HepG2 (cell line): Measurements from ENCODE around the gene REM2. TPM values are rescaled to one million over a fixed set of nuclear protein-coding genes. Genes with fewer than 3 reads are reported as not detected.

Experiments used
- ARNT ChIP-seq: fragments of 450-650 bp; IDR thresholded peaks from 2 replicates; pipeline ENCODE4 v1.6.1; 2017
- GFI1 ChIP-seq: sonication (generic); formaldehyde crosslinking; IDR thresholded peaks from 2 replicates; pipeline ENCODE4 v1.5.0; 2020; ENCODE audit warnings: missing genetic modification reagents, mild to moderate bottlenecking, borderline replicate concordance
- REST ChIP-seq, 2 experiments: IDR thresholded peaks; 2 replicates each; pipeline ENCODE4 v1.6.1; 2011 to 2012; ENCODE audit warnings: low read length in 2 of 2, borderline replicate concordance in 1 of 2, low read depth in 1 of 2, mild to moderate bottlenecking in 1 of 2, moderate library complexity in 1 of 2
- SALL2 ChIP-seq: sonication (generic); formaldehyde crosslinking; IDR thresholded peaks from 2 replicates; pipeline ENCODE4 v1.8.1; 2023; ENCODE audit warnings: mild to moderate bottlenecking, missing genetic modification reagents, inconsistent platforms
- SMYD3 ChIP-seq: sonication (generic); formaldehyde crosslinking; IDR thresholded peaks from 2 replicates; pipeline ENCODE4 v1.8.1; 2023; ENCODE audit warnings: mild to moderate bottlenecking, missing genetic modification reagents
- TP53 ChIP-seq: sonication (generic); formaldehyde crosslinking; conservative IDR thresholded peaks from 2 replicates; pipeline ENCODE4 v1.4.0; 2020; ENCODE audit warnings: missing genetic modification reagents
- U2AF1 ChIP-seq: fragments of 200-400 bp; formaldehyde crosslinking; optimal IDR thresholded peaks from 2 replicates; pipeline ENCODE3; 2017; ENCODE audit warnings: mild to moderate bottlenecking, low read depth, low read length
- ZNF251 ChIP-seq: sonication (generic); formaldehyde crosslinking; IDR thresholded peaks from 2 replicates; pipeline ENCODE4 v1.9.0; 2021; ENCODE audit warnings: mild to moderate bottlenecking, missing genetic modification reagents
- ZNF253 ChIP-seq: sonication (generic); formaldehyde crosslinking; IDR thresholded peaks from 2 replicates; pipeline ENCODE4 v1.8.0; 2022; ENCODE audit warnings: mild to moderate bottlenecking, missing genetic modification reagents, borderline replicate concordance
- ZNF350 ChIP-seq: sonication (generic); formaldehyde crosslinking; IDR thresholded peaks from 2 replicates; pipeline ENCODE4 v1.4.0; 2020; ENCODE audit warnings: mild to moderate bottlenecking, low read depth, missing genetic modification reagents, borderline replicate concordance
- ZNF589 ChIP-seq: sonication (generic); formaldehyde crosslinking; conservative IDR thresholded peaks from 2 replicates; pipeline ENCODE4 v1.8.0; 2022; ENCODE audit warnings: mild to moderate bottlenecking, moderate library complexity, missing genetic modification reagents
- polyA plus RNA-seq, 8 experiments: library from polyadenylated mRNA; depleted of rRNA in 3 of 8; stranded (reverse) in 7 of 8; unstranded in 1 of 8; fragments of >200 nt; fragmentation: Illumina TruSeq in 4 of 8; extraction: Trizol in 4 of 8; gene quantifications; 2 replicates each; pipeline versions ENCODE4 v1.2.1 to v1.2.3, GENCODE V29; 2011 to 2016; ENCODE audit warnings: low read depth in 4 of 8, missing spikeins in 1 of 8, mixed read lengths in 1 of 8; ENCODE audit not compliant: insufficient read depth in 1 of 8
- total RNA-seq, 5 experiments: library from RNA; depleted of rRNA; stranded (reverse); fragments of >200 nt; fragmentation: Illumina TruSeq; extraction: Trizol; gene quantifications; 2 replicates each; pipeline ENCODE4 v1.2.3, GENCODE V29; 2016; ENCODE audit warnings: low read depth in 1 of 5
- TF ChIP-seq, protein P1 (sequence below): sonication (generic); formaldehyde crosslinking; IDR thresholded peaks from 2 replicates; pipeline ENCODE4 v1.5.0; 2020; ENCODE audit warnings: mild to moderate bottlenecking, missing genetic modification reagents
- TF ChIP-seq, protein P2 (sequence below): sonication (generic); formaldehyde crosslinking; IDR thresholded peaks from 2 replicates; pipeline ENCODE4 v1.4.0; 2020; ENCODE audit warnings: low read depth, mild to moderate bottlenecking, missing genetic modification reagents
- TF ChIP-seq, protein P3 (sequence below): sonication (generic); formaldehyde crosslinking; conservative IDR thresholded peaks from 2 replicates; pipeline ENCODE4 v1.4.0; 2020; ENCODE audit warnings: missing genetic modification reagents

Gene REM2
- total and polyA plus RNA-seq, 2 of the 13 experiments (the other 11 are each of a cell fraction or from before 2014, with no cell fraction given), result 0.20 TPM; not detected in 1

DNA sequence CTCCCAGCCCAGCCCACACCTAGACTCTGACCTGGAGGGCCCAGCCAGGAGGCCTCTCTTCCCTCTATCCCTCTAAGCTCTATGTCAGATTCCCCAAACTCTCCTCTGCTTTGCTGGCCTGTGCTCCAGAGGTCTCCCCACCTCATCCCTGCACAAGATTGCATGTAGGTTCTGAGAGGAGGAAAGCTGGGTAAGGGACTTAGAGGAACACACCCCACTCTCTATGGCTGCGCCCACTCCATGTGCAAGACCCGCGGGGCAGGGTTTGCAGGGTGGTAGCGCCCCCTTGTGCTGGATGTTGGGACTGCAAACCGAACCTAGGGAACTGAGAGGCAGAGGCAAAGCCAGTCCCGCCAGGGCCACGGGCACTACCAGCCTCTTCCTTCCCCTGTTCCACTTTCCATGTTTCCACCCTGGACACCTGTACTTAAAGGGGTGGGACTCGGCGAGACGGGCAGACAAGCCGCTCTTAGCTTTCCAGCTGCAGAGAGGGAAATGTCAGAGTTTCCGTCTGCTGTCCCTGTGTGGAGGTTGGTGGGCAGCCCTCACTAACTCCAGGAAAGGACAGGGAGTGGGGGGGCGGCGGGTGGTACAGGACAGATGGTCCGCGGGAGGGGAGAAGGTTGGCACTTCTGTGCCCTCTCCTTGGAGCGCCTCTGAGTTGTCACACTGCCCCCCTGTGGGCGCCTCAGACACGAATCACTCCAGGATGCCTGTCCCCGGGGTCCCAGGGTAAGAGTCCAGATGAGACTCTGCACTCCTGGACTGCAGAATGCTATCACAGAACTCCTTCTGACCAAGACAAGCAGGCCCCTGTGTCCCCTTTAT is 29.9 kb upstream of the REM2 start (continued):
- TF ChIP-seq REST (IDR thresholded peaks at IDR 0.05; ENCODE audit: borderline replicate concordance in 1 of 2, low read depth in 1 of 2, low read length in 2 of 2), result no peak
- TF ChIP-seq ARNT, result no peak
- TF ChIP-seq, protein P1, sequence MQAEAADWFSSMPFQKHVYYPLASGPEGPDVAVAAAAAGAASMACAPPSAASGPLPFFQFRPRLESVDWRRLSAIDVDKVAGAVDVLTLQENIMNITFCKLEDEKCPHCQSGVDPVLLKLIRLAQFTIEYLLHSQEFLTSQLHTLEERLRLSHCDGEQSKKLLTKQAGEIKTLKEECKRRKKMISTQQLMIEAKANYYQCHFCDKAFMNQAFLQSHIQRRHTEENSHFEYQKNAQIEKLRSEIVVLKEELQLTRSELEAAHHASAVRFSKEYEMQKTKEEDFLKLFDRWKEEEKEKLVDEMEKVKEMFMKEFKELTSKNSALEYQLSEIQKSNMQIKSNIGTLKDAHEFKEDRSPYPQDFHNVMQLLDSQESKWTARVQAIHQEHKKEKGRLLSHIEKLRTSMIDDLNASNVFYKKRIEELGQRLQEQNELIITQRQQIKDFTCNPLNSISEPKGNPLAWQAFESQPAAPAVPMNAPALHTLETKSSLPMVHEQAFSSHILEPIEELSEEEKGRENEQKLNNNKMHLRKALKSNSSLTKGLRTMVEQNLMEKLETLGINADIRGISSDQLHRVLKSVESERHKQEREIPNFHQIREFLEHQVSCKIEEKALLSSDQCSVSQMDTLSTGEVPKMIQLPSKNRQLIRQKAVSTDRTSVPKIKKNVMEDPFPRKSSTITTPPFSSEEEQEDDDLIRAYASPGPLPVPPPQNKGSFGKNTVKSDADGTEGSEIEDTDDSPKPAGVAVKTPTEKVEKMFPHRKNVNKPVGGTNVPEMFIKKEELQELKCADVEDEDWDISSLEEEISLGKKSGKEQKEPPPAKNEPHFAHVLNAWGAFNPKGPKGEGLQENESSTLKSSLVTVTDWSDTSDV (CRISPR knock-in tag), result peak; percentile 82
- no peak for TF ChIP-seq TP53 (CRISPR knock-in tag)
- TF ChIP-seq ZNF350 (CRISPR knock-in tag), result peak; percentile 97
- TF ChIP-seq ZNF253 (CRISPR knock-in tag), result peak; percentile 52; the same call in 1 of the 2 replicates
- peak; percentile 85; the same call in 1 of the 2 replicates for TF ChIP-seq SMYD3 (CRISPR knock-in tag)
- TF ChIP-seq ZNF589 (CRISPR knock-in tag), result no peak
- TF ChIP-seq U2AF1, result peak; percentile 82
- peak; percentile 82; the same call in 1 of the 2 replicates for TF ChIP-seq GFI1 (CRISPR knock-in tag)
- TF ChIP-seq, protein P2, sequence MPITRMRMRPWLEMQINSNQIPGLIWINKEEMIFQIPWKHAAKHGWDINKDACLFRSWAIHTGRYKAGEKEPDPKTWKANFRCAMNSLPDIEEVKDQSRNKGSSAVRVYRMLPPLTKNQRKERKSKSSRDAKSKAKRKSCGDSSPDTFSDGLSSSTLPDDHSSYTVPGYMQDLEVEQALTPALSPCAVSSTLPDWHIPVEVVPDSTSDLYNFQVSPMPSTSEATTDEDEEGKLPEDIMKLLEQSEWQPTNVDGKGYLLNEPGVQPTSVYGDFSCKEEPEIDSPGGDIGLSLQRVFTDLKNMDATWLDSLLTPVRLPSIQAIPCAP (CRISPR knock-in tag), result peak; percentile 86; the same call in 1 of the 2 replicates
- TF ChIP-seq ZNF251 (CRISPR knock-in tag), result peak; percentile 95; the same call in 1 of the 2 replicates
- no peak for TF ChIP-seq SALL2
- TF ChIP-seq, protein P3, sequence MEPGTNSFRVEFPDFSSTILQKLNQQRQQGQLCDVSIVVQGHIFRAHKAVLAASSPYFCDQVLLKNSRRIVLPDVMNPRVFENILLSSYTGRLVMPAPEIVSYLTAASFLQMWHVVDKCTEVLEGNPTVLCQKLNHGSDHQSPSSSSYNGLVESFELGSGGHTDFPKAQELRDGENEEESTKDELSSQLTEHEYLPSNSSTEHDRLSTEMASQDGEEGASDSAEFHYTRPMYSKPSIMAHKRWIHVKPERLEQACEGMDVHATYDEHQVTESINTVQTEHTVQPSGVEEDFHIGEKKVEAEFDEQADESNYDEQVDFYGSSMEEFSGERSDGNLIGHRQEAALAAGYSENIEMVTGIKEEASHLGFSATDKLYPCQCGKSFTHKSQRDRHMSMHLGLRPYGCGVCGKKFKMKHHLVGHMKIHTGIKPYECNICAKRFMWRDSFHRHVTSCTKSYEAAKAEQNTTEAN (CRISPR knock-in tag), result peak; percentile 61; the same call in 1 of the 2 replicates
